Body of pancreas (tissue), 4 donors: Measurements from ENCODE around the gene ICAM5.

Experiments used
- CTCF ChIP-seq, 7 experiments: fragments of 450-650 bp in 4 of 7; fragments of 200-600 bp in 3 of 7; sonication (generic) in 3 of 7; IDR thresholded peaks; one replicate each; pipeline ENCODE4 v1.5.1; 2016 to 2019; ENCODE audit warnings: antibody characterized with exemption in 7 of 7
- POLR2A ChIP-seq, 3 donors: fragments of 450-650 bp; IDR thresholded peaks; one replicate each; pipeline ENCODE4 v1.6.1; 2016; ENCODE audit warnings: antibody characterized with exemption in 3 of 3, mild to moderate bottlenecking in 2 of 3

GRCh38 chr19:10333758-10334587 lies 44.2 kb downstream of the ICAM5 start:
- peak in 2 of 7 experiments; percentile 6 to 12 for TF ChIP-seq CTCF (IDR thresholded peaks at IDR 0.05)
- no peak for TF ChIP-seq POLR2A (IDR thresholded peaks at IDR 0.05)
